T-helper 2 cell treated with Interferon-gamma antibody and Interleukin-4, amounts not matched to agents 100 ng/mL and 5 ng/mL, for 36 hours (primary cell): ENCODE data around the gene OPCML. TPM values are rescaled to one million over a fixed set of nuclear protein-coding genes. Genes with fewer than 3 reads are reported as not detected.

Experiments
- intact Hi-C: fragments of 100-400 bp; cut with micrococcal nuclease; formaldehyde crosslinking; loops from one replicate; pipeline ENCODE4 v1.15.1; 2023
- total RNA-seq: library from RNA; stranded (reverse); gene quantifications from 2 replicates; pipeline ENCODE4 v1.2.3, GENCODE V29; 2022

Gene OPCML
- not detected in 2 replicates for total RNA-seq

GRCh38 chr11:133531971-133532651, at the start of gene OPCML:
Gene OPCML, minus strand, starts transcription at chr11:133532501.
- intact Hi-C loops, result no loop called here

GRCh38 chr11:133581091-133581490, 48.8 kb upstream of the OPCML start:
- intact Hi-C loops, result no loop called here

- intact Hi-C loops, result no loop called here
These were observed 47.1 kb upstream of the OPCML start for GRCh38 chr11:133579165-133580031.

- intact Hi-C loops, result no loop called here
These were observed 45.1 kb upstream of the OPCML start for GRCh38 chr11:133577403-133577802.

GRCh38 chr11:133576351-133576750, 44.0 kb upstream of the OPCML start:
- intact Hi-C loops, result no loop called here

GRCh38 chr11:133573081-133573480, 40.8 kb upstream of the OPCML start:
- intact Hi-C loops, result no loop called here

GRCh38 chr11:133570376-133570775, 38.1 kb upstream of the OPCML start:
- intact Hi-C loops, result no loop called here

- intact Hi-C loops, result no loop called here
These were observed 31.3 kb upstream of the OPCML start for GRCh38 chr11:133563505-133564025.

GRCh38 chr11:133560472-133560855, 28.2 kb upstream of the OPCML start:
- intact Hi-C loops, result no loop called here

GRCh38 chr11:133559833-133560471, 27.7 kb upstream of the OPCML start:
- intact Hi-C loops, result no loop called here

- intact Hi-C loops, result no loop called here
These were observed 27.1 kb upstream of the OPCML start for GRCh38 chr11:133559382-133559781.

- intact Hi-C loops, result no loop called here
These were observed 22.7 kb upstream of the OPCML start for GRCh38 chr11:133555034-133555433.

GRCh38 chr11:133553885-133554740, 21.8 kb upstream of the OPCML start:
- intact Hi-C loops, result no loop called here

- intact Hi-C loops, result no loop called here
These were observed 20.6 kb upstream of the OPCML start for GRCh38 chr11:133552938-133553337.

GRCh38 chr11:133551064-133551463, 18.8 kb upstream of the OPCML start:
- intact Hi-C loops, result no loop called here

GRCh38 chr11:133549826-133550225, 17.5 kb upstream of the OPCML start:
- intact Hi-C loops, result no loop called here

GRCh38 chr11:133548641-133549040, 16.3 kb upstream of the OPCML start:
- intact Hi-C loops, result no loop called here

- intact Hi-C loops, result no loop called here
These were observed 15.7 kb upstream of the OPCML start for GRCh38 chr11:133547808-133548494.

GRCh38 chr11:133545199-133545803, 13.0 kb upstream of the OPCML start:
- intact Hi-C loops, result no loop called here

- intact Hi-C loops, result no loop called here
These were observed 9.4 kb upstream of the OPCML start for GRCh38 chr11:133541720-133542095.
